Upper lobe of left lung (tissue), 6 donors: ENCODE data around the gene POU2F3. TPM values are rescaled to one million over a fixed set of nuclear protein-coding genes. Genes with fewer than 3 reads are reported as not detected.
A peak's percentile ranks its signal among the peaks of the same experiment; 100 is the strongest.

Source experiments
- ATAC-seq, 2 donors: fragments of 200-7000 bp; cut with Tn5 transposase; one replicate each; pipeline ENCODE4 v1.9.1; 2022; ENCODE audit warnings: mild to moderate bottlenecking in 2 of 2, moderate library complexity in 2 of 2; ENCODE audit not compliant: low FRiP score in 2 of 2
- DNase-seq, 2 donors: peaks; one replicate each; pipeline ENCODE4 v3.0.0-alpha.2; 2019 to 2020
- H3K27ac ChIP-seq, 4 donors: fragments of 200-600 bp; sonication (generic); one replicate each; pipeline ENCODE4 v1.5.1; 2016 to 2019
- H3K27me3 ChIP-seq, 4 donors: fragments of 200-600 bp; sonication (generic); one replicate each; pipeline ENCODE4 v1.5.1; 2017 to 2019
- H3K36me3 ChIP-seq, 4 donors: fragments of 200-600 bp; sonication (generic); one replicate each; pipeline ENCODE4 v1.5.1; 2016 to 2019
- H3K4me1 ChIP-seq, 4 donors: fragments of 200-600 bp; sonication (generic); one replicate each; pipeline ENCODE4 v1.5.1; 2018 to 2019
- H3K4me3 ChIP-seq, 4 donors: fragments of 200-600 bp; sonication (generic); one replicate each; pipeline ENCODE4 v1.5.1; 2017 to 2019; ENCODE audit warnings: mild to moderate bottlenecking in 2 of 4, moderate library complexity in 1 of 4
- H3K9me3 ChIP-seq, 4 donors: fragments of 200-600 bp; sonication (generic); one replicate each; pipeline ENCODE4 v1.5.1; 2018 to 2019
- CTCF ChIP-seq, 6 experiments: fragments of 450-650 bp in 4 of 6; fragments of 200-600 bp in 2 of 6; sonication (generic) in 2 of 6; IDR thresholded peaks; one replicate each; pipeline ENCODE4 v1.5.1; 2016 to 2019; ENCODE audit warnings: antibody characterized with exemption in 6 of 6
- EP300 ChIP-seq, 4 donors: sonication (generic); formaldehyde crosslinking; IDR thresholded peaks; one replicate each; pipeline ENCODE4 v1.5.1; 2017; ENCODE audit warnings: antibody characterized with exemption in 4 of 4, control low read depth in 2 of 4
- POLR2A ChIP-seq, 4 donors: fragments of 450-650 bp; IDR thresholded peaks; one replicate each; pipeline ENCODE4 v1.5.1; 2016 to 2017; ENCODE audit warnings: antibody characterized with exemption in 4 of 4, mild to moderate bottlenecking in 2 of 4
- POLR2AphosphoS5 ChIP-seq, 2 donors: sonication (generic); formaldehyde crosslinking; IDR thresholded peaks; one replicate each; pipeline ENCODE4 v1.5.1; 2017; ENCODE audit warnings: antibody characterized with exemption in 2 of 2
- WGBS, 2 donors: methylation state at CpG; one replicate each; pipeline ENCODE4 v1.1.5; 2017 to 2018; 5-methylcytosine and 5-hydroxymethylcytosine counted together
- total RNA-seq, 6 donors: library from RNA; depleted of rRNA in 4 of 6; stranded (reverse); fragments of >200 nt in 4 of 6; gene quantifications; one replicate each; pipeline versions ENCODE4 v1.1.0 to v1.2.1, GENCODE V29; 2016 to 2021
- donor health status: DM: no; HTN: no; CAD: no; lungs with moderate emphysema.
- donor health status: DM: no; HTN: yes; CAD: no; lungs with severe emphysema.

Gene POU2F3
- total RNA-seq, 6 donors from 2014 or later = 1.7 to 21.0 (median 3.5) TPM

DNA sequence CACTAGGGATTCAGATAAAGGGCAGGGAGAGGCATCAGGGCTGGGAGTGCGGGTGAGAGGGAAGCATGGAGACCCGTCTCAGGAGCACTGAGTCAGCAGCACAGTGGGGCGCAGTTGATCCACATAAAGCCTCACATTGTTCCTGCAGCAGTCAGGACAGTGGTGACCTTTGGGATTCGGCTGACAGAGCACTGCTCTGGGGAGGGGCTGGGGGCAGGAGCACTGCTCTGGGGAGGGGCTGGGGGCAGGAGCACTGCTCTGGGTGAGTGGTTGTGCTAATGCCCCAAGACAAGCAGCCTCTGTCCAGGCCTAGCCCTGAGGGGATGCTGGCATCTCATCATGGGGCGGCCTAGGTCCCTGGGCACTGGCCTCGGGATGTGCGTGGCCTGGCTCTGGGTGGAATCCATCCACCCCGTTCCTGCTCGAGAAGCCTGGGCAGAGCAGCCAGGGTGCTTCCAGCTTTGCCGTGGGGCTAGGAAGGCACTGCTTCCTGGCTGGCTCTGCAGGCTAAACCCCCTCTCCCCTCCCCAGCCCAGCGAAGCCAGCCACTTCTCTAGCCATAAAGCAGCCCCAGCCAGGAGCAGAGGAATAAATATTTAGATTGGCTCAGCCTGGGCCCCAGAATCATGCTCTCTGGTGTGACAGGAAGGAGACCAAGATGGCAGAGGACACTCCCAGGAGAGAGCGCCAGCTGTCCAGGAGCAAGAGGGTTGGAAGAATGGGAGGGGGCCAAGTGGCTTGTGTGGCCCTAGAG, 21.8 kb upstream of the POU2F3 start:
- DNase-seq = no peak
- Histone ChIP-seq H3K36me3 (no peaks in the 10 kb centered on the region), H3K27ac (no peak overlapping the region), H3K9me3 (no peaks in the 10 kb centered on the region), H3K27me3 (no peaks in the 10 kb centered on the region), H3K4me1 (peaks cover 0 to 4% (median 2%) of the 10 kb centered on the region in 4 donors), H3K4me3 (no peak overlapping the region)
- 68 to 69% methylated on average over 5 to 9 of the region's 12 CpGs for WGBS, 2 donors
- ATAC-seq = peak in 1 of 2 donors; percentile 2
- TF ChIP-seq POLR2AphosphoS5 (IDR thresholded peaks at IDR 0.05) (no peak), CTCF (IDR thresholded peaks at IDR 0.05) (no peak), EP300 (IDR thresholded peaks at IDR 0.05) (no peak), POLR2A (IDR thresholded peaks at IDR 0.05) (no peak)

DNA sequence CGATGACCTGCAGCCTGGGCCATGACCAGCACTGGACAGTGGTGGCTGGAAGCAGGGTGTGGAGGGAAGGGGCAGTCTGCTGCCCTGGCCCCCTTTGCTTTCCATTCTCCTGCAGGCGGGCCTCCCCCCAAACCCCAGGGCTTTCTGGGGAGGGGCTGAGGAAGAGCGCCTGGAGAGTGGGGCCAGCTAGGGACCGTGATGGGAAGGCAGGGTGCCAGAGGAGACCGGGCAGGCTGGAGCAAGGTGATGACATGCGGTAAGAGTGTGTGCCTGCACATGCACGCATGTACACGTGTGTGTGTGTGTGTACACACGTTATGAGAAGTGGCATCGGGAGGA, 21.3 kb upstream of the POU2F3 start:
- no peaks in the 10 kb centered on the region for H3K27me3 ChIP-seq
- TF ChIP-seq POLR2AphosphoS5 (IDR thresholded peaks at IDR 0.05) (no peak), EP300 (IDR thresholded peaks at IDR 0.05) (no peak), CTCF (IDR thresholded peaks at IDR 0.05) (no peak), POLR2A (IDR thresholded peaks at IDR 0.05) (no peak)
- H3K9me3 ChIP-seq = no peaks in the 10 kb centered on the region
- ATAC-seq (no peak), DNase-seq (no peak)
- H3K36me3 ChIP-seq = no peaks in the 10 kb centered on the region
- 72 to 73% methylated on average over 10 of the region's 10 CpGs for WGBS, 2 donors
- H3K4me1 ChIP-seq = peaks cover 0 to 4% (median 2%) of the 10 kb centered on the region in 4 donors
- no peak overlapping the region for H3K27ac ChIP-seq
- no peak overlapping the region for H3K4me3 ChIP-seq

GRCh38 chr11:120219232-120219937, 20.6 kb upstream of the POU2F3 start:
- Histone ChIP-seq H3K4me3 (no peak overlapping the region), H3K27ac (no peak overlapping the region), H3K9me3 (no peaks in the 10 kb centered on the region), H3K36me3 (no peaks in the 10 kb centered on the region), H3K4me1 (peaks cover 0 to 5% (median 2%) of the 10 kb centered on the region in 4 donors), H3K27me3 (no peaks in the 10 kb centered on the region)
- no peak for TF ChIP-seq EP300 (IDR thresholded peaks at IDR 0.05)
- TF ChIP-seq POLR2AphosphoS5 (IDR thresholded peaks at IDR 0.05) = no peak
- TF ChIP-seq CTCF (IDR thresholded peaks at IDR 0.05) = no peak
- TF ChIP-seq POLR2A (IDR thresholded peaks at IDR 0.05) = no peak
- no peak for DNase-seq
- peak in 1 of 2 donors; percentile 60 for ATAC-seq
- WGBS, 2 donors = 89 to 93% methylated on average over 8 to 13 of the region's 13 CpGs

DNA sequence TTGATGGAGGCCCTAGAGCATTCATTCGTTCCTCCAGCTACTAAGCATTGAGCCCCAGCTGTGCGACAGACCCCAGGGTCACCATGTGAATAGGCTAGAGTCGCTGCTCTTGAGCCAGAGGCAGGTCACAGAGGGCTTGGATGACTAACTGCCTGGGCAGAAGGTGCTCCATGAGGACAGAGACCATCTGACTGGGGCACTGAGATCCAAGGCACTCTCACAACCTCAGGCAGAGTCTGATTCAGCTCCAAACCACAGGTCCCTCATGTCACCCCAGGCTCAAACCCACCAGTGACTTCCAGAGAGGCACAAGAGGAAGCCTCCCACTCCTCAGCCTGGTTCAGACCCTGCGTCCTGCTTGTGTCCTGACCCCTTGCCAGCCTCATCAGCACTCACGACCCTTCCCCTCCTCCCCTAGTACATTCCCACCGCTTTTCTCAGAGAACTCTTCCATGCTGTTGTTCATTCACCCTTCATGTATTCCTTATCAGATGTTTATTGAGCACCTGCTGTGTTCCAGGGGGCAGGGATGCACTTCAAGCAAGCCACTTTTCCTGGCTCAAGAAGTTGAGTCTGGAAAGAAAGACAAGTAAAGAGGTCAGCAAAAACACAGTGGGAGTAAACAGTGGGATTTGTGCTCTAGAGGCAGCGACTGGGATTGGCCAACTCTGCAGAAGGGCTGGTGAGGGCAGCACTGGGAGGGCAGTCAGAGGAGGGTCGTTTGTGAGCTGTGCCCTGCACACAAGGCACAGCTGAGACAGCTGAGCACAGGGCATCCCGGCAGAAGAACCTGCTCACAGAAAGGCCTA, 19.8 kb upstream of the POU2F3 start:
- H3K36me3 ChIP-seq = no peaks in the 10 kb centered on the region
- H3K9me3 ChIP-seq = no peaks in the 10 kb centered on the region
- whole genome bisulfite sequencing, 2 donors = 75 to 80% methylated on average over 8 to 9 of the region's 9 CpGs
- ATAC-seq (no peak), DNase-seq (no peak)
- H3K4me1 ChIP-seq = peaks cover 7 to 12% (median 8%) of the 10 kb centered on the region in 4 donors
- H3K27me3 ChIP-seq = no peaks in the 10 kb centered on the region
- H3K27ac ChIP-seq = no peak overlapping the region
- H3K4me3 ChIP-seq = no peak overlapping the region
- TF ChIP-seq POLR2A (IDR thresholded peaks at IDR 0.05) (no peak), POLR2AphosphoS5 (IDR thresholded peaks at IDR 0.05) (no peak), EP300 (IDR thresholded peaks at IDR 0.05) (no peak), CTCF (IDR thresholded peaks at IDR 0.05) (no peak)
